ENCODE results near the gene ACSS1.

Gene ACSS1

GRCh38 chr20:25058847-25059810, 1.2 kb upstream of the ACSS1 start:
- DNase-seq (ENCODE audit: low read depth in 2 of 2), result no peak

- peak; percentile 59 to 66 for DNase-seq (ENCODE audit: low read depth in 2 of 2)
These were observed 497 bp downstream of the ACSS1 start for GRCh38 chr20:25057234-25058050.

- DNase-seq (ENCODE audit: low read depth in 2 of 2), result no peak
These were observed 1.2 kb downstream of the ACSS1 start for GRCh38 chr20:25056690-25057233.

GRCh38 chr20:25055711-25056495, 2.0 kb downstream of the ACSS1 start:
- no peak for DNase-seq (ENCODE audit: low read depth in 2 of 2)

- no peak for DNase-seq (ENCODE audit: low read depth in 2 of 2)
These were observed 2.8 kb downstream of the ACSS1 start for GRCh38 chr20:25054995-25055629.

GRCh38 chr20:25054096-25054820, 3.7 kb downstream of the ACSS1 start:
- no peak for DNase-seq (ENCODE audit: low read depth in 2 of 2)

GRCh38 chr20:25053255-25054031, 4.5 kb downstream of the ACSS1 start:
- DNase-seq (ENCODE audit: low read depth in 2 of 2), result no peak

GRCh38 chr20:25052255-25053194, 5.4 kb downstream of the ACSS1 start:
- no peak for DNase-seq (ENCODE audit: low read depth in 2 of 2)

- no peak for DNase-seq (ENCODE audit: low read depth in 2 of 2)
These were observed 6.4 kb downstream of the ACSS1 start for GRCh38 chr20:25051386-25052155.

GRCh38 chr20:25050501-25051350, 7.2 kb downstream of the ACSS1 start:
- DNase-seq (ENCODE audit: low read depth in 2 of 2), result no peak

- no peak for DNase-seq (ENCODE audit: low read depth in 2 of 2)
These were observed 7.9 kb downstream of the ACSS1 start for GRCh38 chr20:25050082-25050481.

GRCh38 chr20:25049261-25050060, 8.5 kb downstream of the ACSS1 start:
- DNase-seq (ENCODE audit: low read depth in 2 of 2), result no peak

- DNase-seq (ENCODE audit: low read depth in 2 of 2), result no peak
These were observed 9.4 kb downstream of the ACSS1 start for GRCh38 chr20:25048519-25048952.

GRCh38 chr20:25047766-25048165, 10.2 kb downstream of the ACSS1 start:
- DNase-seq (ENCODE audit: low read depth in 2 of 2), result no peak

- DNase-seq (ENCODE audit: low read depth in 2 of 2), result no peak
These were observed 10.9 kb downstream of the ACSS1 start for GRCh38 chr20:25046736-25047666.

All from activated CD8-positive, alpha-beta memory T cell treated with anti-CD3 and anti-CD28 coated beads for 4 hours (primary cell).